RWPE1 (cell line): ENCODE data around the gene SLC13A5.
"Not testable (repeated sequence)": the region's sequence is repeated elsewhere in the genome, so short reads cannot be mapped to it uniquely, and the experiment has no call there.

Experiments
- CTCF ChIA-PET: fragments of 350-600 bp; sonication (Branson Sonifier 250); formaldehyde crosslinking; extraction: SDS; loops from one replicate; lab custom pipeline; 2021; lab: Yijun Ruan, JAX
- POLR2A ChIA-PET: fragments of 400-600 bp; formaldehyde crosslinking; extraction: SDS; loops from one replicate; lab custom pipeline; 2020; ENCODE audit warnings: antibody characterized with exemption; ENCODE audit not compliant: low non-redundant PET; lab: Yijun Ruan, JAX
- DNase-seq: peaks from one replicate; pipeline ENCODE4 v3.0.0; 2012; ENCODE audit warnings: low spot score
- H3K27ac ChIP-seq: fragments of 450-650 bp; 2 replicates; pipeline ENCODE4 v1.5.1; 2017
- CTCF ChIP-seq: fragments of 450-650 bp; conservative IDR thresholded peaks from 2 replicates; pipeline ENCODE4 v1.5.1; 2017; ENCODE audit warnings: low read depth, mild to moderate bottlenecking

The SLC13A5 gene

GRCh38 chr17:6666557-6666956, 46.6 kb downstream of the SLC13A5 start:
- H3K27ac ChIP-seq, result peak overlapping the region; percentile 91
- ChIA-PET POLR2A (interaction anchor here (0.6 kb wide), 1 partner anchor 177 kb away, joined by 3 read pairs; no protein-coding TSS in a partner anchor), CTCF (interaction anchor here (0.6 to 2.5 kb wide), 18 partner anchors 9 to 1628 kb away, joined by 3 to 26 read pairs (median 4); partner anchors contain the start of genes FBXO39 and XAF1)
- no peak for DNase-seq
- no peak for TF ChIP-seq CTCF

GRCh38 chr17:6666077-6666521, 47.1 kb downstream of the SLC13A5 start:
- POLR2A ChIA-PET, result no interaction called here
- peak; percentile 93 for TF ChIP-seq CTCF

DNA sequence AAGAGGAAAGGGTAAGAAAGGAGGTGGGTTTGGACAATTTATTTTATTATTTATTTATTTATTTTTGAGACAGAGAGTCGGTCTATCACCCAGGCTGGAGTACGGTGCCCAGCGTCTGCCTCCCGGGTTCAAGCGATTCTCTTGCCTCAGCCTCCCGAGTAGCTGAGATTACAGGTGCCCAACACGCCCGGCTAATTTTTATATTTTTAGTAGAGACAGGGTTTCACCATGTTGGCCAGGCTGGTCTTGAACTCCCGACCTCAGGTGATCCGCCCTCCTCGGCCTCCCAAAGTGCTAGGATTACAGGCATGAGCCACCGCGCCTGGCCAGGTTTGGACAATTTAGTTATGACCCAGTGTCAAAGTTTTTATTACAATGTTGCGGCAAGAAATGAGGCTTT, 50.0 kb downstream of the SLC13A5 start:
- POLR2A ChIA-PET, H3K27ac ChIP-seq, DNase-seq: not testable (repeated sequence)
- CTCF ChIA-PET, result interaction anchor here (0.6 kb wide), 1 partner anchor 176 kb away, joined by 4 read pairs; no protein-coding TSS in a partner anchor

More at GRCh38 chr17:6666077-6666521, 47.1 kb downstream of the SLC13A5 start:
- peak; percentile 74 for DNase-seq
- peak overlapping the region; percentile 91 for H3K27ac ChIP-seq
- CTCF ChIA-PET, result interaction anchor here (0.6 to 2.5 kb wide), 19 partner anchors 9 to 1628 kb away, joined by 3 to 26 read pairs (median 3); partner anchors contain the start of gene XAF1

DNA sequence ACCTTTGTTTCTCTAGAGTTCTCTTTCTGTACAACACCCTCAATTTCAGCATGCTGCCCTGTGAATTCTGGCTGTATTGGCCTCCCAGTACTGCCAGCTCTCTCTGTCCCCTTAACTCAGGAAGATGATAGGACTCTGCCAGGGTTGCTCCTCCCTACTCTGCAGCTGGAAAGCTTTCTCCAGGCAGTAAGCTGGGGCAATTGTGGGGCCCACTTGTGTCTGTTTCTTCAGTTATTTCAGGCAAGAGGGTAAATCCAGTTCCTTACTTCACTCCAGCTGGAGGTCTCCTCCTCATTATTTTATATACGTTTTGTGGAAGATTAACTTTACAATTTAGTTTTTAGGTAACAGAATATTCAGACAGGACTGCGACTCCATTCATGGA, 51.7 kb downstream of the SLC13A5 start:
- ChIA-PET CTCF (no interaction called here), POLR2A (no interaction called here)

GRCh38 chr17:6660805-6661463, 52.2 kb downstream of the SLC13A5 start:
- DNase-seq, result no peak
- H3K27ac ChIP-seq, result no peak overlapping the region
- CTCF ChIA-PET, result no interaction called here
- POLR2A ChIA-PET, result no interaction called here
- no peak for TF ChIP-seq CTCF

More for the DNA sequence above, 51.7 kb downstream of the SLC13A5 start:
- H3K27ac ChIP-seq, result no peak overlapping the region
- no peak for TF ChIP-seq CTCF
- DNase-seq, result no peak

DNA sequence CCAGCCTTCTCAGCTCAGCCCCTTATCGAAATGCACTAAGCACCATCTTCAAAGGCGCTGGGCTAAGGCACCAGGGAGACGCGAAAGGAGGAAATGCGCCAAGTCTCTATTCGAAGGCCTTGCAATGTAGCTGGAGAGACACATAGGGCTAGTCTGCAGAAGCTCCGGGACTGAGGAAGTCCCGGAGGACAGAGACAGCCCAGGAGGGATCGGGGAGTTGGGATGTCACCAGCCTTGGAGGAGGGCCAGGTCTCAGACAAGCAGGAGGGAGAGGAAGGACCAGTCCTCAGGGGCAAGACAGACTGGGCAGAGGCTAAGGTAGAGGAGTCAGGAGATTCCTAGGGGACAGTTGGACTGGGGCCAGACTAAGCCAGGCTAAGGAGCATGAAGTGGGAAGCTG, 53.1 kb downstream of the SLC13A5 start:
- H3K27ac ChIP-seq, result no peak overlapping the region
- no peak for TF ChIP-seq CTCF
- ChIA-PET CTCF (no interaction called here), POLR2A (no interaction called here)
- no peak for DNase-seq

DNA sequence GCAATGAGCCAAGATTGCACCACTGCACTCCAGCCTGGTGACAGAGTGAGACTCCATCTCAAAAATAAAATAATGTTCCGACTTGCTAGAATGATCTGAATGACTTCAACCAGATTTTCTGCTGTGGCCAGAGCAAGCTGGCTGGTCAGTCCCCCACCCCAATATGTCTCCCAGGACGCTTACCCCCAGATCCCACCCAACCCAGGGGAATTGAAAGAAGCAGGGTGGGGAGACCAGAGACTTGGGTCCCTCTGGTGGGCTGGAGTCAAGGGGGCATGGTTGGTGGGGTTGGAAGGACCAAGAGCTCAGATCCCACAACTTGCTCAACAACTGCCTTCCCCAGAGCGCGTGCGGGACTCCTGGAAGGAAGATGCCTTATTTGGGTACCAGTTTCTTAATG, 54.8 kb downstream of the SLC13A5 start:
- POLR2A ChIA-PET, H3K27ac ChIP-seq, CTCF ChIA-PET, DNase-seq: not testable (repeated sequence)
